GM13976 (cell line): ENCODE results near the gene RANBP17.

Experiments
- DNase-seq: peaks from one replicate; pipeline ENCODE4 v3.0.0; 2012; ENCODE audit warnings: low spot score
- CTCF ChIP-seq: IDR thresholded peaks from 2 replicates; pipeline ENCODE4 v1.5.1; 2012; ENCODE audit warnings: borderline replicate concordance, mild to moderate bottlenecking; ENCODE audit not compliant: insufficient read depth; ENCODE audit errors: extremely low read depth, missing control alignments, control extremely low read depth
- in situ Hi-C: fragments of 300-500 bp; cut with MboI; formaldehyde crosslinking; loops from one replicate; pipeline ENCODE4 v1.12.0; 2022; ENCODE audit warnings: low sequenced_read_pairs, mixed read lengths, inconsistent platforms; ENCODE audit not compliant: unreplicated experiment

RANBP17 gene

GRCh38 chr5:171143171-171143570 lies 281.4 kb downstream of the RANBP17 start:
- TF ChIP-seq CTCF, result no peak
- in situ Hi-C loops, result no loop called here
- no peak for DNase-seq

GRCh38 chr5:171143926-171144325 lies 282.1 kb downstream of the RANBP17 start:
- DNase-seq, result no peak
- no peak for TF ChIP-seq CTCF
- in situ Hi-C loops, result no loop called here

- in situ Hi-C loops, result no loop called here
- DNase-seq, result no peak
- TF ChIP-seq CTCF, result no peak
Observed at GRCh38 chr5:171149333-171149732, 287.5 kb downstream of the RANBP17 start.

- DNase-seq, result no peak
- in situ Hi-C loops, result no loop called here
- TF ChIP-seq CTCF, result no peak
Observed at GRCh38 chr5:171149772-171150171, 288.0 kb downstream of the RANBP17 start.

GRCh38 chr5:171152382-171152781 lies 290.6 kb downstream of the RANBP17 start:
- no peak for TF ChIP-seq CTCF
- no peak for DNase-seq
- in situ Hi-C loops, result no loop called here

GRCh38 chr5:171155621-171156020 lies 293.8 kb downstream of the RANBP17 start:
- TF ChIP-seq CTCF, result no peak
- no peak for DNase-seq
- in situ Hi-C loops, result no loop called here

- DNase-seq, result no peak
- TF ChIP-seq CTCF, result no peak
- in situ Hi-C loops, result no loop called here
Observed at GRCh38 chr5:171157276-171157675, 295.5 kb downstream of the RANBP17 start.
